HepG2 (cell line): ENCODE data around the gene CYP17A1. TPM values are rescaled to one million over a fixed set of nuclear protein-coding genes. Genes with fewer than 3 reads are reported as not detected.

Source experiments
- ATAC-seq: fragments of 200-7000 bp; cut with Tn5 transposase; 3 replicates; pipeline ENCODE4 v1.9.1; 2020; ENCODE audit warnings: mild to moderate bottlenecking, moderate library complexity
- BruUV-seq: library from RNA; stranded (reverse); fragments of 400-500 nt; replicated peaks from 2 replicates; lab custom pipeline; 2021; lab: Mats Ljungman, UMichigan
- CTCF ChIA-PET: fragments of 300-600 bp; formaldehyde crosslinking; extraction: SDS; loops from one replicate; lab custom pipeline; 2021; ENCODE audit warnings: low total read pairs, inconsistent platforms, low intra/inter-chr PET ratio; lab: Yijun Ruan, JAX
- POLR2A ChIA-PET: fragments of 350-600 bp; sonication (Branson Sonifier 250); formaldehyde crosslinking; loops from one replicate; lab custom pipeline; 2020; ENCODE audit warnings: antibody characterized with exemption, inconsistent platforms; lab: Yijun Ruan, JAX
- DNase-seq: peaks from one replicate; pipeline ENCODE4 v3.0.0-alpha.2; 2015; ENCODE audit warnings: low spot score
- FAIRE-seq: peaks from 3 replicates; lab custom pipeline; 2011; peaks lifted over from hg19 to GRCh38; lab: Jason Lieb, UNC
- H2AFZ ChIP-seq: one replicate; pipeline ENCODE4 v1.6.1; 2011; ENCODE audit warnings: low read length, inconsistent platforms
- H3K27ac ChIP-seq: fragments of 300-600 bp; 3 replicates; pipeline ENCODE4 v1.8.0; 2011; ENCODE audit warnings: mixed run types, mild to moderate bottlenecking, mixed read lengths, low read length, inconsistent platforms; ENCODE audit not compliant: insufficient read depth; ENCODE audit errors: extremely low read length
- H3K27me3 ChIP-seq, 2 experiments: fragments of 200-600 bp in 1 of 2; 2 replicates in 1 of 2; 3 replicates in 1 of 2; pipeline versions ENCODE4 v1.6.0 to v1.8.0; 2011; ENCODE audit warnings: low read length in 2 of 2, mild to moderate bottlenecking in 2 of 2, moderate library complexity in 2 of 2, inconsistent platforms in 1 of 2; ENCODE audit not compliant: insufficient read depth in 2 of 2, control insufficient read depth in 1 of 2
- H3K36me3 ChIP-seq, 2 experiments: fragments of 200-600 bp in 1 of 2; replicated peaks in 1 of 2; 2 replicates in 1 of 2; 3 replicates in 1 of 2; pipeline versions ENCODE4 v1.5.1 to v1.8.0; 2011; ENCODE audit warnings: low read length in 2 of 2, inconsistent platforms in 1 of 2; ENCODE audit not compliant: insufficient read depth in 2 of 2, control insufficient read depth in 1 of 2
- H3K4me1 ChIP-seq: 2 replicates; pipeline ENCODE4 v1.5.1; 2012; ENCODE audit warnings: low read length, inconsistent platforms; ENCODE audit not compliant: insufficient read depth
- H3K4me2 ChIP-seq: 2 replicates; pipeline ENCODE4 v1.6.0; 2011; ENCODE audit warnings: low read depth, low read length, inconsistent platforms
- H3K4me3 ChIP-seq, 3 experiments: fragments of 200-600 bp in 1 of 3; sonication (generic), shearing (Covaris generic) in 1 of 3; replicated peaks in 1 of 3; 2 replicates each; pipeline ENCODE4 v1.5.1; 2011 to 2016; ENCODE audit warnings: low read length in 3 of 3, inconsistent platforms in 2 of 3, low read depth in 2 of 3, mild to moderate bottlenecking in 2 of 3, control low read depth in 1 of 3, mixed read lengths in 1 of 3; ENCODE audit not compliant: insufficient read depth in 1 of 3
- H3K79me2 ChIP-seq: one replicate; pipeline ENCODE4 v1.6.1; 2011; ENCODE audit warnings: low read length, inconsistent platforms; ENCODE audit not compliant: insufficient read depth
- H3K9ac ChIP-seq: 2 replicates; pipeline ENCODE4 v1.6.0; 2011; ENCODE audit warnings: mild to moderate bottlenecking, low read depth, low read length, inconsistent platforms; ENCODE audit not compliant: insufficient read depth
- H3K9me3 ChIP-seq: 2 replicates; pipeline ENCODE4 v1.5.1; 2012; ENCODE audit warnings: mild to moderate bottlenecking, low read length
- H4K20me1 ChIP-seq: 2 replicates; pipeline ENCODE4 v1.6.0; 2011; ENCODE audit warnings: inconsistent platforms, mild to moderate bottlenecking, low read length, moderate library complexity; ENCODE audit not compliant: insufficient read depth
- ARHGAP35 ChIP-seq: sonication (generic); formaldehyde crosslinking; IDR thresholded peaks from 2 replicates; pipeline ENCODE4 v1.9.0; 2022; ENCODE audit warnings: mild to moderate bottlenecking, inconsistent platforms, moderate library complexity, missing genetic modification reagents, borderline replicate concordance
- DPF2 ChIP-seq: sonication (generic); formaldehyde crosslinking; IDR thresholded peaks from 2 replicates; pipeline ENCODE4 v1.4.0; 2020; ENCODE audit warnings: mild to moderate bottlenecking, low read depth, missing genetic modification reagents, borderline replicate concordance
- MEIS2 ChIP-seq: sonication (generic); formaldehyde crosslinking; IDR thresholded peaks from 2 replicates; pipeline ENCODE4 v1.9.0; 2021; ENCODE audit warnings: mild to moderate bottlenecking, missing genetic modification reagents
- NFATC3 ChIP-seq: sonication (generic); formaldehyde crosslinking; IDR thresholded peaks from 2 replicates; pipeline ENCODE4 v1.5.1; 2020; ENCODE audit warnings: mild to moderate bottlenecking, missing genetic modification reagents
- RFXAP ChIP-seq: sonication (generic); formaldehyde crosslinking; IDR thresholded peaks from 2 replicates; pipeline ENCODE4 v1.4.0; 2020; ENCODE audit warnings: missing genetic modification reagents, borderline replicate concordance
- RXRA ChIP-seq: sonication (generic); formaldehyde crosslinking; IDR thresholded peaks from 2 replicates; pipeline ENCODE4 v1.5.1; 2020; ENCODE audit warnings: missing genetic modification reagents
- SMARCC2 ChIP-seq: fragments of 450-650 bp; IDR thresholded peaks from 2 replicates; pipeline ENCODE4 v1.6.1; 2017; ENCODE audit warnings: antibody characterized with exemption, mild to moderate bottlenecking
- ZNF121 ChIP-seq: sonication (generic); formaldehyde crosslinking; IDR thresholded peaks from 2 replicates; pipeline ENCODE4 v1.5.0; 2020; ENCODE audit warnings: mild to moderate bottlenecking, missing genetic modification reagents
- ZNF136 ChIP-seq: sonication (generic); formaldehyde crosslinking; IDR thresholded peaks from 2 replicates; pipeline ENCODE4 v1.8.1; 2022; ENCODE audit warnings: low read depth, mild to moderate bottlenecking, moderate library complexity, missing genetic modification reagents
- ZNF329 ChIP-seq: sonication (generic); formaldehyde crosslinking; IDR thresholded peaks from 2 replicates; pipeline ENCODE4 v1.9.0; 2021; ENCODE audit warnings: low read depth, mild to moderate bottlenecking, missing genetic modification reagents
- ZNF383 ChIP-seq: sonication (generic); formaldehyde crosslinking; IDR thresholded peaks from 2 replicates; pipeline ENCODE4 v1.4.0; 2020; ENCODE audit warnings: missing genetic modification reagents, mild to moderate bottlenecking, borderline replicate concordance
- ZNF430 ChIP-seq: sonication (generic); formaldehyde crosslinking; IDR thresholded peaks from 2 replicates; pipeline ENCODE4 v1.9.0; 2021; ENCODE audit warnings: mild to moderate bottlenecking, missing genetic modification reagents
- ZNF501 ChIP-seq: sonication (generic); formaldehyde crosslinking; IDR thresholded peaks from 2 replicates; pipeline ENCODE4 v1.5.1; 2020; ENCODE audit warnings: mild to moderate bottlenecking, moderate library complexity, missing genetic modification reagents
- ZNF598 ChIP-seq: sonication (generic); formaldehyde crosslinking; IDR thresholded peaks from 2 replicates; pipeline ENCODE4 v1.5.1; 2020; ENCODE audit warnings: mild to moderate bottlenecking, missing genetic modification reagents, borderline replicate concordance
- ZNF670 ChIP-seq: sonication (generic); formaldehyde crosslinking; IDR thresholded peaks from 2 replicates; pipeline ENCODE4 v1.8.0; 2022; ENCODE audit warnings: mild to moderate bottlenecking, missing genetic modification reagents, borderline replicate concordance
- WGBS: methylation state at CpG from one replicate; pipeline ENCODE4 v1.1.6; 2017; ENCODE audit warnings: low lambda C conversion rate; 5-methylcytosine and 5-hydroxymethylcytosine counted together
- in situ Hi-C: cut with HindIII; loops from 2 replicates; pipeline ENCODE4 v1.10.0; 2017; ENCODE audit warnings: low pct_unique_long_range_greater_than_20kb; ENCODE audit not compliant: extremely low pct_ligation_motif_present
- intact Hi-C: fragments of 100-400 bp; cut with micrococcal nuclease; formaldehyde crosslinking; loops from one replicate; pipeline ENCODE4 v1.10.0; 2022; ENCODE audit not compliant: unreplicated experiment
- polyA plus RNA-seq, 8 experiments: library from polyadenylated mRNA; depleted of rRNA in 3 of 8; stranded (reverse) in 7 of 8; unstranded in 1 of 8; fragments of >200 nt; fragmentation: Illumina TruSeq in 4 of 8; extraction: Trizol in 4 of 8; gene quantifications; 2 replicates each; pipeline versions ENCODE4 v1.2.1 to v1.2.3, GENCODE V29; 2011 to 2016; ENCODE audit warnings: low read depth in 4 of 8, missing spikeins in 1 of 8, mixed read lengths in 1 of 8; ENCODE audit not compliant: insufficient read depth in 1 of 8
- total RNA-seq, 5 experiments: library from RNA; depleted of rRNA; stranded (reverse); fragments of >200 nt; fragmentation: Illumina TruSeq; extraction: Trizol; gene quantifications; 2 replicates each; pipeline ENCODE4 v1.2.3, GENCODE V29; 2016; ENCODE audit warnings: low read depth in 1 of 5
- TF ChIP-seq, protein P1 (sequence below): sonication (generic); formaldehyde crosslinking; conservative IDR thresholded peaks from 2 replicates; pipeline ENCODE4 v1.8.0; 2022; ENCODE audit warnings: mild to moderate bottlenecking, moderate library complexity, missing genetic modification reagents
- TF ChIP-seq, protein P2 (sequence below): sonication (generic); formaldehyde crosslinking; IDR thresholded peaks from 2 replicates; pipeline ENCODE4 v1.5.0; 2020; ENCODE audit warnings: missing genetic modification reagents
- TF ChIP-seq, protein P3 (sequence below): sonication (generic); formaldehyde crosslinking; IDR thresholded peaks from 2 replicates; pipeline ENCODE4 v1.5.0; 2020; ENCODE audit warnings: mild to moderate bottlenecking, missing genetic modification reagents

Gene CYP17A1
- total and polyA plus RNA-seq, 2 of the 13 experiments (the other 11 are each of a cell fraction or from before 2014, with no cell fraction given) = 0.13 to 1.1 TPM

- intact Hi-C loops = loop anchor here (1.0 to 2.0 kb wide), 2 partner anchors 63 to 73 kb away; partner anchors contain the start of gene WBP1L
- ChIA-PET CTCF (no interaction called here), POLR2A (interaction anchor here (0.6 to 3.1 kb wide), 6 partner anchors 16 to 372 kb away, joined by 3 to 25 read pairs (median 4); partner anchors contain the start of genes ARL3, SFXN2 and WBP1L)
- in situ Hi-C loops = loop anchor here (10.0 kb wide), 1 partner anchor 71 kb away; the partner anchor contains the start of gene WBP1L
- peak overlapping the region; percentile 88 for H3K4me2 ChIP-seq
- H3K27ac ChIP-seq = peak overlapping the region; percentile 90
- H3K79me2 ChIP-seq = no peaks in the 10 kb centered on the region
- peak overlapping the region in 1 of 3 experiments; percentile 56; a peak in 2 of 6 replicates for H3K4me3 ChIP-seq
- H3K9ac ChIP-seq = peak overlapping the region; percentile 65
- H3K4me1 ChIP-seq = peaks cover 42% of the 10 kb centered on the region
- no peaks in the 10 kb centered on the region for H4K20me1 ChIP-seq
- H3K27me3 ChIP-seq = no peaks in the 10 kb centered on the region
- no peak overlapping the region for H2AFZ ChIP-seq
- BruUV-seq = no TSS peak
- DNase-seq (no peak), FAIRE-seq (peak; percentile 21), ATAC-seq (peak; percentile 8)
- 59% methylated on average over 12 of the region's 12 CpGs for WGBS
- H3K9me3 ChIP-seq = no peaks in the 10 kb centered on the region
- H3K36me3 ChIP-seq = peaks cover 2 to 9% of the 10 kb centered on the region in 2 experiments; a peak in 2 of 5 replicates
- TF ChIP-seq ZNF121 (CRISPR knock-in tag) (peak; percentile 63; the same call in 1 of the 2 replicates), ZNF329 (CRISPR knock-in tag) (no peak), ZNF501 (CRISPR knock-in tag) (no peak), ZNF136 (CRISPR knock-in tag) (no peak), NFATC3 (no peak), ZNF670 (no peak), DPF2 (0 out of 2 replicates have a peak, but pooled peaks have one; percentile 19), ZNF430 (CRISPR knock-in tag) (0 out of 2 replicates have a peak, but pooled peaks have one; percentile 13), RXRA (CRISPR knock-in tag) (no peak), ZNF383 (0 out of 2 replicates have a peak, but pooled peaks have one; percentile 14), ARHGAP35 (CRISPR knock-in tag) (no peak), ZNF598 (CRISPR knock-in tag) (no peak), RFXAP (CRISPR knock-in tag) (no peak), SMARCC2 (no peak), MEIS2 (CRISPR knock-in tag) (no peak)
- TF ChIP-seq, protein P1, sequence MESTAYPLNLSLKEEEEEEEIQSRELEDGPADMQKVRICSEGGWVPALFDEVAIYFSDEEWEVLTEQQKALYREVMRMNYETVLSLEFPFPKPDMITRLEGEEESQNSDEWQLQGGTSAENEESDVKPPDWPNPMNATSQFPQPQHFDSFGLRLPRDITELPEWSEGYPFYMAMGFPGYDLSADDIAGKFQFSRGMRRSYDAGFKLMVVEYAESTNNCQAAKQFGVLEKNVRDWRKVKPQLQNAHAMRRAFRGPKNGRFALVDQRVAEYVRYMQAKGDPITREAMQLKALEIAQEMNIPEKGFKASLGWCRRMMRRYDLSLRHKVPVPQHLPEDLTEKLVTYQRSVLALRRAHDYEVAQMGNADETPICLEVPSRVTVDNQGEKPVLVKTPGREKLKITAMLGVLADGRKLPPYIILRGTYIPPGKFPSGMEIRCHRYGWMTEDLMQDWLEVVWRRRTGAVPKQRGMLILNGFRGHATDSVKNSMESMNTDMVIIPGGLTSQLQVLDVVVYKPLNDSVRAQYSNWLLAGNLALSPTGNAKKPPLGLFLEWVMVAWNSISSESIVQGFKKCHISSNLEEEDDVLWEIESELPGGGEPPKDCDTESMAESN (CRISPR knock-in tag) = no peak
- TF ChIP-seq, protein P2, sequence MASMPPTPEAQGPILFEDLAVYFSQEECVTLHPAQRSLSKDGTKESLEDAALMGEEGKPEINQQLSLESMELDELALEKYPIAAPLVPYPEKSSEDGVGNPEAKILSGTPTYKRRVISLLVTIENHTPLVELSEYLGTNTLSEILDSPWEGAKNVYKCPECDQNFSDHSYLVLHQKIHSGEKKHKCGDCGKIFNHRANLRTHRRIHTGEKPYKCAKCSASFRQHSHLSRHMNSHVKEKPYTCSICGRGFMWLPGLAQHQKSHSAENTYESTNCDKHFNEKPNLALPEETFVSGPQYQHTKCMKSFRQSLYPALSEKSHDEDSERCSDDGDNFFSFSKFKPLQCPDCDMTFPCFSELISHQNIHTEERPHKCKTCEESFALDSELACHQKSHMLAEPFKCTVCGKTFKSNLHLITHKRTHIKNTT = no peak
- TF ChIP-seq, protein P3, sequence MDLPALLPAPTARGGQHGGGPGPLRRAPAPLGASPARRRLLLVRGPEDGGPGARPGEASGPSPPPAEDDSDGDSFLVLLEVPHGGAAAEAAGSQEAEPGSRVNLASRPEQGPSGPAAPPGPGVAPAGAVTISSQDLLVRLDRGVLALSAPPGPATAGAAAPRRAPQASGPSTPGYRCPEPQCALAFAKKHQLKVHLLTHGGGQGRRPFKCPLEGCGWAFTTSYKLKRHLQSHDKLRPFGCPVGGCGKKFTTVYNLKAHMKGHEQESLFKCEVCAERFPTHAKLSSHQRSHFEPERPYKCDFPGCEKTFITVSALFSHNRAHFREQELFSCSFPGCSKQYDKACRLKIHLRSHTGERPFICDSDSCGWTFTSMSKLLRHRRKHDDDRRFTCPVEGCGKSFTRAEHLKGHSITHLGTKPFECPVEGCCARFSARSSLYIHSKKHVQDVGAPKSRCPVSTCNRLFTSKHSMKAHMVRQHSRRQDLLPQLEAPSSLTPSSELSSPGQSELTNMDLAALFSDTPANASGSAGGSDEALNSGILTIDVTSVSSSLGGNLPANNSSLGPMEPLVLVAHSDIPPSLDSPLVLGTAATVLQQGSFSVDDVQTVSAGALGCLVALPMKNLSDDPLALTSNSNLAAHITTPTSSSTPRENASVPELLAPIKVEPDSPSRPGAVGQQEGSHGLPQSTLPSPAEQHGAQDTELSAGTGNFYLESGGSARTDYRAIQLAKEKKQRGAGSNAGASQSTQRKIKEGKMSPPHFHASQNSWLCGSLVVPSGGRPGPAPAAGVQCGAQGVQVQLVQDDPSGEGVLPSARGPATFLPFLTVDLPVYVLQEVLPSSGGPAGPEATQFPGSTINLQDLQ (CRISPR knock-in tag) = 0 out of 2 replicates have a peak, but pooled peaks have one; percentile 47
These were observed 21.2 kb downstream of the CYP17A1 start for GRCh38 chr10:102815790-102816549.
